ENCODE results near the gene B3GALT6. TPM values are rescaled to one million over a fixed set of nuclear protein-coding genes. Genes with fewer than 3 reads are reported as not detected.

Gene B3GALT6
- total RNA-seq, 1 donor from 2014 or later = 15.8 TPM

- Histone ChIP-seq H3K36me3 (no peaks in the 10 kb centered on the region), H3K27ac (no peak overlapping the region), H3K4me3 (no peak overlapping the region), H3K27me3 (no peaks in the 10 kb centered on the region), H3K79me2 (ENCODE audit: low read depth) (peaks cover 56% of the 10 kb centered on the region), H3K4me1 (peaks cover 10% of the 10 kb centered on the region), H3F3A (ENCODE audit: low read depth) (no peaks in the 10 kb centered on the region), H3K9ac (no peak overlapping the region), H2AFZ (replicated peaks) (no peak overlapping the region), H4K20me1 (ENCODE audit: low read depth) (peaks cover 91% of the 10 kb centered on the region), H3K4me2 (no peak overlapping the region), H3K9me3 (ENCODE audit: low read depth) (no peaks in the 10 kb centered on the region)
- H3K27ac Mint-ChIP-seq = no peak overlapping the region
- peaks cover 2% of the 10 kb centered on the region for H3K27me3 Mint-ChIP-seq (ENCODE audit: insufficient read depth, low read depth)
- H3K4me3 Mint-ChIP-seq = no peak overlapping the region
- DNase-seq (ENCODE audit: low spot score) = no peak
- peaks cover 20% of the 10 kb centered on the region for H3K4me1 Mint-ChIP-seq
- peaks cover 19% of the 10 kb centered on the region for H3K36me3 Mint-ChIP-seq
- H3K9me3 Mint-ChIP-seq = no peaks in the 10 kb centered on the region
- TF ChIP-seq EZH2phosphoT487 (IDR thresholded peaks at IDR 0.05) (no peak), CTCF (IDR thresholded peaks at IDR 0.05) (no peak), EZH2 (IDR thresholded peaks at IDR 0.05) (no peak)
Measured at GRCh38 chr1:1268284-1268682, 36.2 kb downstream of the B3GALT6 start.

GRCh38 chr1:1270813-1271212 lies 38.8 kb downstream of the B3GALT6 start:
- H3K4me3 Mint-ChIP-seq = peak overlapping the region; percentile 82
- DNase-seq (ENCODE audit: low spot score) = no peak
- H3K36me3 Mint-ChIP-seq = peaks cover 19% of the 10 kb centered on the region
- H3K4me1 Mint-ChIP-seq = peaks cover 29% of the 10 kb centered on the region
- no peak overlapping the region for H3K27ac Mint-ChIP-seq
- TF ChIP-seq EZH2phosphoT487 (IDR thresholded peaks at IDR 0.05) (no peak), EZH2 (IDR thresholded peaks at IDR 0.05) (no peak), CTCF (IDR thresholded peaks at IDR 0.05) (no peak)
- Histone ChIP-seq H3K4me3 (no peak overlapping the region), H3K9ac (peak overlapping the region; percentile 49), H3K36me3 (no peaks in the 10 kb centered on the region), H3K27ac (no peak overlapping the region), H3K4me1 (peaks cover 12% of the 10 kb centered on the region), H3F3A (ENCODE audit: low read depth) (no peaks in the 10 kb centered on the region), H3K27me3 (no peaks in the 10 kb centered on the region), H3K79me2 (ENCODE audit: low read depth) (peaks cover 59% of the 10 kb centered on the region), H2AFZ (replicated peaks) (no peak overlapping the region), H3K4me2 (no peak overlapping the region), H4K20me1 (ENCODE audit: low read depth) (peaks cover 69% of the 10 kb centered on the region), H3K9me3 (ENCODE audit: low read depth) (no peaks in the 10 kb centered on the region)
- peaks cover 2% of the 10 kb centered on the region for H3K9me3 Mint-ChIP-seq
- H3K27me3 Mint-ChIP-seq (ENCODE audit: insufficient read depth, low read depth) = peaks cover 4% of the 10 kb centered on the region

- no peaks in the 10 kb centered on the region for H3K27me3 ChIP-seq
- TF ChIP-seq EZH2phosphoT487 (IDR thresholded peaks at IDR 0.05) = no peak
- TF ChIP-seq CTCF (IDR thresholded peaks at IDR 0.05) = no peak
- TF ChIP-seq EZH2 (IDR thresholded peaks at IDR 0.05) = no peak
- no peaks in the 10 kb centered on the region for H3K9me3 ChIP-seq (ENCODE audit: low read depth)
- H3F3A ChIP-seq (ENCODE audit: low read depth) = no peaks in the 10 kb centered on the region
- Mint-ChIP-seq H3K27me3 (ENCODE audit: insufficient read depth, low read depth) (peaks cover 4% of the 10 kb centered on the region), H3K36me3 (peaks cover 13% of the 10 kb centered on the region), H3K27ac (peak overlapping the region; percentile 79), H3K4me3 (peak overlapping the region; percentile 91), H3K9me3 (peaks cover 2% of the 10 kb centered on the region), H3K4me1 (peaks cover 30% of the 10 kb centered on the region)
- H4K20me1 ChIP-seq (ENCODE audit: low read depth) = peaks cover 53% of the 10 kb centered on the region
- H3K4me3 ChIP-seq = peak overlapping the region; percentile 100
- H3K36me3 ChIP-seq = no peaks in the 10 kb centered on the region
- DNase-seq (ENCODE audit: low spot score) = no peak
- peak overlapping the region; percentile 97 for H3K4me2 ChIP-seq
- peak overlapping the region; percentile 96 for H3K9ac ChIP-seq
- H3K4me1 ChIP-seq = peaks cover 12% of the 10 kb centered on the region
- H2AFZ ChIP-seq (replicated peaks) = no peak overlapping the region
- peaks cover 54% of the 10 kb centered on the region for H3K79me2 ChIP-seq (ENCODE audit: low read depth)
- H3K27ac ChIP-seq = no peak overlapping the region
Measured at GRCh38 chr1:1272341-1273208, 40.5 kb downstream of the B3GALT6 start.
